ENCODE results near the gene TPCN2. TPM values are rescaled to one million over a fixed set of nuclear protein-coding genes. Genes with fewer than 3 reads are reported as not detected.

The TPCN2 gene
- total and polyA plus RNA-seq, 4 donors, result 1.5 to 27.9 (median 23.3) TPM

DNA sequence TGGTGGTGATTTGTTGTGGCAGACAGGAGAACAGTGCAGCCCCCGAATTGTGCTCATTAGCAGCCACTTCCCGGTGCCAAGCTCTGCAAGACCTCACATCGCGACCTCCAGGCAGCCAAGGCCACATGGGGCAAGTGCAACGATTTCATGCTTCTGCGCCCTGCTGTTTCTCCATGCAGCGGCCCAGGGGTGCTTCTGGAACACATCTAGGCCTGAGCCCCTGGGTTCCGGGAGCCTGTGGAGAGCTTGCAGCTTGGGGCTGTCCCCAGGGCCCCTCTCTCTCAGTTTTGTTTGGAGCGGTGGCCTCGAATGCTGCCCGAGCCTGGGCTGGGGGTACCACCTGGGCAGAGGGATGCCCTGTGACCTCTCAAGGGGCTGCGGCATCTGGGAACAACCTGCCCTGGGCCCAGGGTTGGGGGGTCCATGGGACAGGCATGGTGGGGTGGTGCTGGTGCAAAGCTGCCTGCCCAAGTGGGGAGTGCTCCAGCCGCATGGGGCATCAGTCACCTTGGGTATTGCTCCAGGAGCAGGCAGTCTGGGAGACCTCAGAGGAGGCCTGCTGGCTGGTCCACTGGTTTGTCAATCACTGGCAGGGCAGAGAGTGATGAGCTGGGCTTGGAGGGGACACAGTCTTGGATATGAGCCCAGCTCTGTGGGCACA lies 51.9 kb downstream of the TPCN2 start:
- Histone ChIP-seq H3K4me3 (ENCODE audit: low read length in 2 of 2) (no peak overlapping the region), H3K27ac (ENCODE audit: low read depth in 1 of 2, low read length in 2 of 2) (no peak overlapping the region), H3K9me3 (ENCODE audit: control insufficient read depth, low read length) (no peaks in the 10 kb centered on the region), H3K27me3 (ENCODE audit: control insufficient read depth in 1 of 2, insufficient read depth in 2 of 2, low read length in 1 of 2) (no peaks in the 10 kb centered on the region), H3K36me3 (ENCODE audit: control insufficient read depth in 1 of 2, insufficient read depth in 2 of 2, low read length in 1 of 2) (no peaks in the 10 kb centered on the region), H3K4me1 (ENCODE audit: control insufficient read depth in 1 of 2, insufficient read depth in 2 of 2, low read length in 2 of 2) (no peaks in the 10 kb centered on the region)
- ATAC-seq (ENCODE audit: low FRiP score) (no peak), DNase-seq (no peak)
- 73 to 74% methylated on average over 13 of the region's 13 CpGs for WGBS, 2 donors
- intact Hi-C loops (cut with DNase I), result loop anchor here (1.0 to 10.0 kb wide), 5 partner anchors 134 to 570 kb away; no protein-coding TSS in a partner anchor

DNA sequence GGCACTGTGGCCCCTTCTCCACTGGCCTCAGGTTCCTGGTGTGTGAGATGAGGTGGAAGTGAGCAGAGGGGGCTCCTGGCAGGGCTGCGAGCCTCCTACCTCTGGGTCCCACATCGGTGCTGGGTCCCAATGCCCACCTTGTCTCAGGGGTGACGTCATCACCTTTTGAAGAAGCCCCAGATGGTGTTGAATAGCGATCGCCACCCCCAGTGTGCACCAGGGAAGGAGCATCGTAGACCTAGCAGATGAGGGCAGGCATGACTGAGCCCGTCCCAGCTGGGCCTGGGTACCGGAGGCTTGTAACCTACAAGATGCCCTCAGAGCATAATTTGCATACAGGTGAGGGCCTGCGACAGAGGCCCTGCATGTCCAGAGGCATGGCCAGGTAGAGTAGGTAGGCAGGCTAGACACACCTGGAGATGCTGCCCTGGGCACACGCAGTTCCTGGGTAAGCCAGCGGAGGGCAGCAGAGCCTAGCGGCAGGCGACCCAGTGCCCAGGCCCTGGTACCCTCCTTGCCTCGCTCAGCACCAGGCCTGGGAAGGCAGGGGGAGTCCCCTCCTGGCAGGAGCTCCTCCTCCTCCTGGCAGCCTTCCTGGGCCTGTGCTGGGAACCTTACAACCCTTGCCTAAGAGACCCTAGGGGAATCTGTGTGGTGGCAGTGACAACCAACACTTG lies 52.5 kb downstream of the TPCN2 start:
- peak; percentile 88 to 92 for DNase-seq

GRCh38 chr11:69101792-69102695 lies 53.3 kb downstream of the TPCN2 start:
- Histone ChIP-seq H3K4me3 (ENCODE audit: low read length in 2 of 2) (no peak overlapping the region), H3K27me3 (ENCODE audit: control insufficient read depth in 1 of 2, insufficient read depth in 2 of 2, low read length in 1 of 2) (no peaks in the 10 kb centered on the region), H3K4me1 (ENCODE audit: control insufficient read depth in 1 of 2, insufficient read depth in 2 of 2, low read length in 2 of 2) (no peaks in the 10 kb centered on the region), H3K36me3 (ENCODE audit: control insufficient read depth in 1 of 2, insufficient read depth in 2 of 2, low read length in 1 of 2) (no peaks in the 10 kb centered on the region), H3K9me3 (ENCODE audit: control insufficient read depth, low read length) (no peaks in the 10 kb centered on the region), H3K27ac (ENCODE audit: low read depth in 1 of 2, low read length in 2 of 2) (no peak overlapping the region)
- 65 to 67% methylated on average over 17 of the region's 17 CpGs for WGBS, 2 donors
- ATAC-seq (ENCODE audit: low FRiP score), result no peak
- intact Hi-C loops (cut with DNase I), result loop anchor here (1.0 to 10.0 kb wide), 5 partner anchors 133 to 569 kb away; no protein-coding TSS in a partner anchor
- DNase-seq, result no peak

More for the DNA sequence above, 52.5 kb downstream of the TPCN2 start:
- Histone ChIP-seq H3K4me1 (ENCODE audit: control insufficient read depth in 1 of 2, insufficient read depth in 2 of 2, low read length in 2 of 2) (no peaks in the 10 kb centered on the region), H3K27ac (ENCODE audit: low read depth in 1 of 2, low read length in 2 of 2) (no peak overlapping the region), H3K9me3 (ENCODE audit: control insufficient read depth, low read length) (no peaks in the 10 kb centered on the region), H3K36me3 (ENCODE audit: control insufficient read depth in 1 of 2, insufficient read depth in 2 of 2, low read length in 1 of 2) (no peaks in the 10 kb centered on the region), H3K27me3 (ENCODE audit: control insufficient read depth in 1 of 2, insufficient read depth in 2 of 2, low read length in 1 of 2) (no peaks in the 10 kb centered on the region), H3K4me3 (ENCODE audit: low read length in 2 of 2) (no peak overlapping the region)
- WGBS, 2 donors, result 22 to 23% methylated on average over 14 of the region's 14 CpGs
- intact Hi-C loops (cut with DNase I), result loop anchor here (1.0 to 10.0 kb wide), 5 partner anchors 134 to 570 kb away; no protein-coding TSS in a partner anchor
- peak; percentile 90 for ATAC-seq (ENCODE audit: low FRiP score)

GRCh38 chr11:69102732-69103615 lies 54.2 kb downstream of the TPCN2 start:
- Histone ChIP-seq H3K27ac (ENCODE audit: low read depth in 1 of 2, low read length in 2 of 2) (no peak overlapping the region), H3K27me3 (ENCODE audit: control insufficient read depth in 1 of 2, insufficient read depth in 2 of 2, low read length in 1 of 2) (no peaks in the 10 kb centered on the region), H3K9me3 (ENCODE audit: control insufficient read depth, low read length) (no peaks in the 10 kb centered on the region), H3K4me1 (ENCODE audit: control insufficient read depth in 1 of 2, insufficient read depth in 2 of 2, low read length in 2 of 2) (no peaks in the 10 kb centered on the region), H3K36me3 (ENCODE audit: control insufficient read depth in 1 of 2, insufficient read depth in 2 of 2, low read length in 1 of 2) (no peaks in the 10 kb centered on the region), H3K4me3 (ENCODE audit: low read length in 2 of 2) (no peak overlapping the region)
- DNase-seq, result no peak
- intact Hi-C loops (cut with DNase I), result loop anchor here in 1 of 2 donors (10.0 kb wide), 1 partner anchor 132 kb away; no protein-coding TSS in a partner anchor
- WGBS, 2 donors, result 62 to 67% methylated on average over 19 to 24 of the region's 24 CpGs
- no peak for ATAC-seq (ENCODE audit: low FRiP score)

- Histone ChIP-seq H3K4me3 (ENCODE audit: low read length in 2 of 2) (no peak overlapping the region), H3K36me3 (ENCODE audit: control insufficient read depth in 1 of 2, insufficient read depth in 2 of 2, low read length in 1 of 2) (no peaks in the 10 kb centered on the region), H3K27me3 (ENCODE audit: control insufficient read depth in 1 of 2, insufficient read depth in 2 of 2, low read length in 1 of 2) (no peaks in the 10 kb centered on the region), H3K4me1 (ENCODE audit: control insufficient read depth in 1 of 2, insufficient read depth in 2 of 2, low read length in 2 of 2) (no peaks in the 10 kb centered on the region), H3K9me3 (ENCODE audit: control insufficient read depth, low read length) (no peaks in the 10 kb centered on the region), H3K27ac (ENCODE audit: low read depth in 1 of 2, low read length in 2 of 2) (no peak overlapping the region)
- 91 to 93% methylated on average over 14 of the region's 14 CpGs for WGBS, 2 donors
- no peak for ATAC-seq (ENCODE audit: low FRiP score)
- intact Hi-C loops (cut with DNase I), result loop anchor here in 1 of 2 donors (10.0 kb wide), 1 partner anchor 130 kb away; no protein-coding TSS in a partner anchor
- peak in 1 of 2 donors; percentile 23 for DNase-seq
Observed at GRCh38 chr11:69104212-69104855, 55.6 kb downstream of the TPCN2 start.

- DNase-seq, result peak in 1 of 2 donors; percentile 39
- H3K9me3 ChIP-seq (ENCODE audit: control insufficient read depth, low read length), result no peaks in the 10 kb centered on the region
- intact Hi-C loops (cut with DNase I), result loop anchor here in 1 of 2 donors (10.0 kb wide), 1 partner anchor 130 kb away; no protein-coding TSS in a partner anchor
- no peaks in the 10 kb centered on the region for H3K27me3 ChIP-seq (ENCODE audit: control insufficient read depth in 1 of 2, insufficient read depth in 2 of 2, low read length in 1 of 2)
- H3K4me3 ChIP-seq (ENCODE audit: low read length in 2 of 2), result no peak overlapping the region
- ATAC-seq (ENCODE audit: low FRiP score), result no peak
- H3K4me1 ChIP-seq (ENCODE audit: control insufficient read depth in 1 of 2, insufficient read depth in 2 of 2, low read length in 2 of 2), result no peaks in the 10 kb centered on the region
- WGBS, 2 donors, result 93 to 94% methylated on average over 21 of the region's 21 CpGs
- no peak overlapping the region for H3K27ac ChIP-seq (ENCODE audit: low read depth in 1 of 2, low read length in 2 of 2)
- H3K36me3 ChIP-seq (ENCODE audit: control insufficient read depth in 1 of 2, insufficient read depth in 2 of 2, low read length in 1 of 2), result no peaks in the 10 kb centered on the region
Observed at GRCh38 chr11:69104856-69105395, 56.2 kb downstream of the TPCN2 start.

- Histone ChIP-seq H3K27ac (ENCODE audit: low read depth in 1 of 2, low read length in 2 of 2) (no peak overlapping the region), H3K9me3 (ENCODE audit: control insufficient read depth, low read length) (no peaks in the 10 kb centered on the region), H3K4me3 (ENCODE audit: low read length in 2 of 2) (no peak overlapping the region), H3K36me3 (ENCODE audit: control insufficient read depth in 1 of 2, insufficient read depth in 2 of 2, low read length in 1 of 2) (no peaks in the 10 kb centered on the region), H3K4me1 (ENCODE audit: control insufficient read depth in 1 of 2, insufficient read depth in 2 of 2, low read length in 2 of 2) (no peaks in the 10 kb centered on the region), H3K27me3 (ENCODE audit: control insufficient read depth in 1 of 2, insufficient read depth in 2 of 2, low read length in 1 of 2) (no peaks in the 10 kb centered on the region)
- WGBS, 2 donors, result 65 to 74% methylated on average over 18 of the region's 18 CpGs
- ATAC-seq (ENCODE audit: low FRiP score) (no peak), DNase-seq (peak; percentile 32 to 61)
- intact Hi-C loops (cut with DNase I), result loop anchor here in 1 of 2 donors (10.0 kb wide), 1 partner anchor 129 kb away; no protein-coding TSS in a partner anchor
Observed at GRCh38 chr11:69105461-69106030, 56.8 kb downstream of the TPCN2 start.

Data from aorta (tissue), 5 donors.